Measurements from ENCODE around the gene WNT2.

The WNT2 gene

DNA sequence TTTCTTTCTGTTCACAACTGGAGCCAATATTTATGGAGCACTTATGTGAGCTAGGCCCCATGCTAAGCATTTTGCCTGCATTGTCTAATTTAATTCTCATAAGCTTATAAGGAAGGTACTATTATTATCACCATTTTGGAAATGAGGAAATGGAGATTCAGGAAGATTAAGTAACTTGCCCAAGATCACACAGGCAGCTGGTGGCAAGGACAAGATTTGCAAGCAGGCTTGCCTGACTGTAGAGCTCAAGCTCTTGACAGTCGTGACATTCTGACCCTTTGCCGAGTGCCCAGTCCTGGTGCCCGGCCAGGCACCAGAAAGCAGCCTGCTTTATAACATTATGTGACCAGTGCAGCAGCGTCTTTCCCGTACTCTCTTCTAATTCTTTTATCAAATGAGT, 38.2 kb downstream of the WNT2 start:
- no peak for DNase-seq (ENCODE audit: low spot score)

GRCh38 chr7:117283779-117284178, 39.1 kb downstream of the WNT2 start:
- no peak for TF ChIP-seq CTCF (IDR thresholded peaks at IDR 0.05)
- DNase-seq (ENCODE audit: low spot score): no peak
- Histone ChIP-seq H3K27ac (no peak overlapping the region), H3K4me3 (no peak overlapping the region)

More for the DNA sequence above, 38.2 kb downstream of the WNT2 start:
- no peak overlapping the region for H3K4me3 ChIP-seq
- no peak overlapping the region for H3K27ac ChIP-seq
- no peak for TF ChIP-seq CTCF (IDR thresholded peaks at IDR 0.05)

GRCh38 chr7:117283371-117283770, 39.5 kb downstream of the WNT2 start:
- no peak for TF ChIP-seq CTCF (IDR thresholded peaks at IDR 0.05)
- Histone ChIP-seq H3K27ac (no peak overlapping the region), H3K4me3 (no peak overlapping the region)
- DNase-seq (ENCODE audit: low spot score): no peak

- DNase-seq (ENCODE audit: low spot score): no peak
- no peak for TF ChIP-seq CTCF (IDR thresholded peaks at IDR 0.05)
- Histone ChIP-seq H3K4me3 (no peak overlapping the region), H3K27ac (no peak overlapping the region)
Observed at GRCh38 chr7:117282239-117282812, 40.5 kb downstream of the WNT2 start.

DNA sequence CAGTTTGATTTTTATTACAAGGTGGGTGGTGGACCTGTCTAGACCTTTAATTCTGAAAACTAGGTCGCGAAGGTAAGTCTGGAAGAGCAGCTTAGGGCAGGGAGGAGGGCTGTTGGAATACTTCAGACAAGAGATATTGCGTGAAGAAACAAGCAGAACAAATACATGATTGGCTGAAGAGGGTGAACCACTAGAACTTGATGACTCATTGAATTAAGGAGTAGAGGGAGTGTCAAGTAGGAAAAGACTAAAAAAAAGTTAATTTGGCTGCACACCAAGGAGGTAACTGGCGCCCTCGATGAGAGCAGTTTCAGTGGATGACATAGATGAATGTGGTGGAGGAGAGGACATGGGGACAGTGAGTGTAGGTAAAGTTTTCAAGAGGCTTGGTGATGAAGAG, 41.3 kb downstream of the WNT2 start:
- Histone ChIP-seq H3K27ac (no peak overlapping the region), H3K4me3 (no peak overlapping the region)
- no peak for DNase-seq (ENCODE audit: low spot score)
- no peak for TF ChIP-seq CTCF (IDR thresholded peaks at IDR 0.05)

- Histone ChIP-seq H3K27ac (no peak overlapping the region), H3K4me3 (no peak overlapping the region)
- no peak for TF ChIP-seq CTCF (IDR thresholded peaks at IDR 0.05)
- no peak for DNase-seq (ENCODE audit: low spot score)
Observed at GRCh38 chr7:117279931-117280557, 42.8 kb downstream of the WNT2 start.

DNA sequence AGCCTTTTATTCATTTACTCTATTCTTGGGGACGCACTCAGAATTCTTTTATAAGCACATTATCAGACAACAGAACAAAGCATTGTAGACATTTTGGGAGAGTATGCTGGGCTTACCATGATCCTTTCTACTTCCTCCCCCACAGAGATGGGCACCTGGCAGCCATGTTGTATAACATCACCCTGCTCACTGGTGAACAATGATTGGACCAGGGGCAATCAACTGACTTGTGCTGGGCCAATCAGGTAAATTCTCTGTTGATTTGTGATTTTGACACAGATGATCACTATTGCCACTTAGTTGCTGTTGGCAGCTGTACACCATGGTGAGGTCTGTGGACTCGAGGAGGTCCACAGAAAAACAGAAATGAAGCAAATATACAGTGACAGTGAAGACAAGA, 43.7 kb downstream of the WNT2 start:
- H3K4me3 ChIP-seq: no peak overlapping the region
- DNase-seq (ENCODE audit: low spot score): no peak
- H3K27ac ChIP-seq: no peak overlapping the region
- TF ChIP-seq CTCF (IDR thresholded peaks at IDR 0.05): no peak
